HCEC 1CT (cell line): ENCODE data around the gene SLC25A30.
"Not testable (repeated sequence)": the region's sequence is repeated elsewhere in the genome, so short reads cannot be mapped to it uniquely, and the experiment has no call there.

Experiments
- DNase-seq: peaks from one replicate; pipeline ENCODE4 v3.0.0-alpha.2; 2017

Gene SLC25A30

GRCh38 chr13:45390348-45390747 is 27.8 kb downstream of the SLC25A30 start:
- not testable (repeated sequence) for DNase-seq

GRCh38 chr13:45388664-45389063 is 29.5 kb downstream of the SLC25A30 start:
- no peak for DNase-seq

- not testable (repeated sequence) for DNase-seq
Measured at GRCh38 chr13:45386892-45387575, 31.1 kb downstream of the SLC25A30 start.

- no peak for DNase-seq
Measured at GRCh38 chr13:45385907-45386553, 32.1 kb downstream of the SLC25A30 start.

- no peak for DNase-seq
Measured at GRCh38 chr13:45385320-45385719, 32.9 kb downstream of the SLC25A30 start.

- DNase-seq = no peak
Measured at GRCh38 chr13:45384474-45385174, 33.5 kb downstream of the SLC25A30 start.

- not testable (repeated sequence) for DNase-seq
Measured at GRCh38 chr13:45382739-45383138, 35.4 kb downstream of the SLC25A30 start.

- DNase-seq = no peak
Measured at GRCh38 chr13:45381196-45381595, 37.0 kb downstream of the SLC25A30 start.

- not testable (repeated sequence) for DNase-seq
Measured at GRCh38 chr13:45380708-45381107, 37.5 kb downstream of the SLC25A30 start.

- not testable (repeated sequence) for DNase-seq
Measured at GRCh38 chr13:45379516-45379915, 38.7 kb downstream of the SLC25A30 start.

- not testable (repeated sequence) for DNase-seq
Measured at GRCh38 chr13:45378786-45379185, 39.4 kb downstream of the SLC25A30 start.

- not testable (repeated sequence) for DNase-seq
Measured at GRCh38 chr13:45377314-45377713, 40.9 kb downstream of the SLC25A30 start.

GRCh38 chr13:45376651-45377050 is 41.5 kb downstream of the SLC25A30 start:
- DNase-seq = not testable (repeated sequence)

GRCh38 chr13:45374917-45375316 is 43.3 kb downstream of the SLC25A30 start:
- no peak for DNase-seq

GRCh38 chr13:45373162-45373547 is 45.0 kb downstream of the SLC25A30 start:
- no peak for DNase-seq

GRCh38 chr13:45372189-45373161 is 45.7 kb downstream of the SLC25A30 start:
- DNase-seq = no peak

- DNase-seq = peak; percentile 81
Measured at GRCh38 chr13:45370922-45371406, 47.2 kb downstream of the SLC25A30 start.

- DNase-seq = no peak
Measured at GRCh38 chr13:45369116-45369515, 49.1 kb downstream of the SLC25A30 start.

GRCh38 chr13:45368571-45368970 is 49.6 kb downstream of the SLC25A30 start:
- DNase-seq = no peak

- no peak for DNase-seq
Measured at GRCh38 chr13:45368005-45368404, 50.2 kb downstream of the SLC25A30 start.

- DNase-seq = peak; percentile 89
Measured at GRCh38 chr13:45367358-45367757, 50.8 kb downstream of the SLC25A30 start.

- no peak for DNase-seq
Measured at GRCh38 chr13:45365558-45365885, 52.7 kb downstream of the SLC25A30 start.
